Kidney (tissue), 14 donors: Measurements from ENCODE around the gene ARHGAP29. TPM values are rescaled to one million over a fixed set of nuclear protein-coding genes. Genes with fewer than 3 reads are reported as not detected.

ENCODE experiments used
- DNase-seq, 5 donors: peaks; one replicate each; pipeline ENCODE4 v3.0.0-alpha.2; 2013 to 2020
- FAIRE-seq: peaks from 2 replicates; lab custom pipeline; 2012; peaks lifted over from hg19 to GRCh38; lab: Jason Lieb, UNC
- H3K27ac ChIP-seq, 2 donors: one replicate each; pipeline ENCODE4 v1.7.0; 2013; ENCODE audit warnings: low read depth in 2 of 2, low read length in 2 of 2, inconsistent platforms in 1 of 2
- H3K27me3 ChIP-seq: one replicate; pipeline ENCODE4 v1.7.1; 2013; ENCODE audit warnings: low read length, inconsistent platforms; ENCODE audit not compliant: control insufficient read depth, insufficient read depth
- H3K36me3 ChIP-seq, 3 donors: one replicate each; pipeline versions ENCODE4 v1.7.0 to v1.7.1; 2013; ENCODE audit warnings: low read length in 3 of 3, control low read depth in 1 of 3, inconsistent platforms in 1 of 3; ENCODE audit not compliant: insufficient read depth in 3 of 3, control insufficient read depth in 2 of 3
- H3K4me1 ChIP-seq, 3 donors: one replicate each; pipeline versions ENCODE4 v1.7.0 to v1.7.1; 2013; ENCODE audit warnings: low read length in 3 of 3, inconsistent platforms in 1 of 3, low read depth in 1 of 3; ENCODE audit not compliant: control insufficient read depth in 2 of 3, insufficient read depth in 2 of 3
- H3K4me3 ChIP-seq, 3 donors: one replicate each; pipeline versions ENCODE4 v1.7.0 to v1.8.1; 2013; ENCODE audit warnings: low read length in 3 of 3, control low read depth in 1 of 3, inconsistent platforms in 1 of 3
- H3K9ac ChIP-seq, 3 donors: one replicate each; pipeline versions ENCODE4 v1.7.0 to v1.7.1; 2013; ENCODE audit warnings: low read length in 3 of 3, control low read depth in 1 of 3, inconsistent platforms in 1 of 3
- H3K9me3 ChIP-seq, 3 donors: one replicate each; pipeline versions ENCODE4 v1.7.0 to v1.7.1; 2013; ENCODE audit warnings: low read length in 3 of 3, control low read depth in 1 of 3, inconsistent platforms in 1 of 3; ENCODE audit not compliant: control insufficient read depth in 2 of 3, insufficient read depth in 1 of 3
- CTCF ChIP-seq: IDR thresholded peaks from 3 replicates; pipeline ENCODE4 v1.5.1; 2012; ENCODE audit warnings: mild to moderate bottlenecking, moderate library complexity, borderline replicate concordance; ENCODE audit not compliant: insufficient read depth; ENCODE audit errors: extremely low read depth
- intact Hi-C: fragments of 100-400 bp; cut with DNase I; formaldehyde crosslinking; loops from one replicate; pipeline ENCODE4 v1.11.1; 2022
- polyA plus RNA-seq: library from polyadenylated mRNA; stranded (reverse); fragments of 350-450 nt; fragmentation: Illumina TruSeq; extraction: RNeasy Lipid Tissue Mini Kit (QIAGEN cat#74804); gene quantifications from one replicate; pipeline ENCODE4 v1.2.3, GENCODE V29; 2014; ENCODE audit warnings: low read depth, low replicate concordance; ENCODE audit not compliant: insufficient read depth
- total RNA-seq: library from RNA; stranded (reverse); fragmentation: NEBNext Ultra II Directional; extraction: Animal tissue kit (Norgen Biotek cat#: 25700); gene quantifications from one replicate; pipeline ENCODE4 v1.2.1, GENCODE V29; 2021
- donor health status: control.
- donor health status: control.
- donor health status: control.
- donor health status: control.
- donor health status: control.
- donor health status: DM: yes; HTN: yes; CAD: no.
- donor health status: Normal renal cell carcinoma (clear cell type).

The ARHGAP29 gene
- total and polyA plus RNA-seq, 2 donors from 2014 or later = 15.9 to 145 TPM

- Histone ChIP-seq H3K4me3 (peak overlapping the region; percentile 78 to 81 (median 79)), H3K27ac (peak overlapping the region; percentile 90 to 91), H3K36me3 (no peaks in the 10 kb centered on the region), H3K4me1 (peaks cover 0 to 10% (median 0%) of the 10 kb centered on the region in 3 donors), H3K9ac (peak overlapping the region; percentile 62 to 84 (median 83)), H3K9me3 (peaks cover 0 to 8% (median 0%) of the 10 kb centered on the region in 3 donors), H3K27me3 (peaks cover 4% of the 10 kb centered on the region)
- FAIRE-seq = no peak
- no peak for TF ChIP-seq CTCF
- DNase-seq = peak; percentile 79 to 94 (median 88)
- intact Hi-C loops = loop anchor here (10.0 kb wide), 1 partner anchor 77 kb away; no protein-coding TSS in a partner anchor
Measured at GRCh38 chr1:94247138-94248094, 10.0 kb upstream of the ARHGAP29 start.

- peak in 2 of 5 donors; percentile 17 to 54 for DNase-seq
- no peak for TF ChIP-seq CTCF
Measured at GRCh38 chr1:94246692-94247137, 9.3 kb upstream of the ARHGAP29 start.

GRCh38 chr1:94245747-94246438, 8.5 kb upstream of the ARHGAP29 start:
- no peaks in the 10 kb centered on the region for H3K36me3 ChIP-seq
- peaks cover 0 to 8% (median 0%) of the 10 kb centered on the region in 3 donors for H3K9me3 ChIP-seq
- peak overlapping the region in 2 of 3 donors; percentile 15 to 79 for H3K4me3 ChIP-seq
- peak overlapping the region in 2 of 3 donors; percentile 41 to 81 for H3K9ac ChIP-seq
- FAIRE-seq (no peak), DNase-seq (no peak)
- intact Hi-C loops = loop anchor here (10.0 kb wide), 1 partner anchor 79 kb away; no protein-coding TSS in a partner anchor
- peak overlapping the region; percentile 72 to 91 for H3K27ac ChIP-seq
- peaks cover 4% of the 10 kb centered on the region for H3K27me3 ChIP-seq
- no peak for TF ChIP-seq CTCF
- peaks cover 0 to 10% (median 0%) of the 10 kb centered on the region in 3 donors for H3K4me1 ChIP-seq

More at GRCh38 chr1:94246692-94247137, 9.3 kb upstream of the ARHGAP29 start:
- Histone ChIP-seq H3K27ac (peak overlapping the region; percentile 90 to 91), H3K36me3 (no peaks in the 10 kb centered on the region), H3K4me3 (peak overlapping the region; percentile 78 to 81 (median 79)), H3K9me3 (peaks cover 0 to 8% (median 0%) of the 10 kb centered on the region in 3 donors), H3K4me1 (peaks cover 0 to 10% (median 0%) of the 10 kb centered on the region in 3 donors), H3K27me3 (peaks cover 4% of the 10 kb centered on the region), H3K9ac (peak overlapping the region; percentile 62 to 83 (median 81))
- no peak for FAIRE-seq
- intact Hi-C loops = loop anchor here (10.0 kb wide), 1 partner anchor 78 kb away; no protein-coding TSS in a partner anchor
